Nephron progenitor cell (in vitro differentiated cells): ENCODE data around the gene GSC.
"Not testable (repeated sequence)": the region's sequence is repeated elsewhere in the genome, so short reads cannot be mapped to it uniquely, and the experiment has no call there.

ENCODE experiments used
- DNase-seq: peaks from one replicate; pipeline ENCODE4 v3.0.0; 2021
- H3K27ac Mint-ChIP-seq: 2 replicates; pipeline ENCODE4 v1.8.0; 2021; ENCODE audit warnings: mild to moderate bottlenecking, moderate library complexity, mixed read lengths
- H3K27me3 Mint-ChIP-seq: 2 replicates; pipeline ENCODE4 v1.8.0; 2021; ENCODE audit warnings: mild to moderate bottlenecking, low read depth, mixed read lengths; ENCODE audit not compliant: poor library complexity
- H3K36me3 Mint-ChIP-seq: 2 replicates; pipeline ENCODE4 v1.8.0; 2021; ENCODE audit warnings: low read depth, mixed read lengths
- H3K4me1 Mint-ChIP-seq: 2 replicates; pipeline ENCODE4 v1.8.0; 2021; ENCODE audit warnings: mixed read lengths
- H3K4me3 Mint-ChIP-seq: 2 replicates; pipeline ENCODE4 v1.8.0; 2021; ENCODE audit warnings: mild to moderate bottlenecking, moderate library complexity, mixed read lengths
- H3K9me3 Mint-ChIP-seq: 2 replicates; pipeline ENCODE4 v1.8.0; 2021; ENCODE audit warnings: mild to moderate bottlenecking, moderate library complexity, mixed read lengths
- CTCF ChIP-seq: fragments of 200-600 bp; sonication (generic); IDR thresholded peaks from 2 replicates; pipeline ENCODE4 v1.5.0; 2021; ENCODE audit warnings: antibody characterized with exemption

GSC gene

DNA sequence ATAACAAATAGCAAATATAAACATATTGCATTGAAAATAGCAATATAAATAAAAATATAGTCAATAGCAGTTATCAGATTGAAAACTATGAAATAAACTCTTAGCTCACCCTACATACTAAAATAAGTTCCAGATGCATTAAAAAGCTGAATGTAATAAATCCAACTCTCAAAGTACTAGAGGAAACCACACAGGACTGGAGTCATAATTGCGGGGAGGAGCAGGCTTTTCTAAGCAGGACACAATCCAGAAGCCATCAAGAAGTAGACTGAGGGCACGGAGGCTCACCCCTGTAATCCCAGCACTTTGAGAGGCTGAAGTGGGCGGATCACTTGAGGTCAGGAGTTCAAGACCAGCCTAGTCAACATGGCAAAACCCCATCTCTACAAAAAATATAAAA, 22.2 kb downstream of the GSC start:
- Mint-ChIP-seq H3K4me1 (peaks cover 28% of the 10 kb centered on the region), H3K36me3 (no peaks in the 10 kb centered on the region), H3K27ac (no peak overlapping the region), H3K9me3 (no peaks in the 10 kb centered on the region), H3K4me3 (no peak overlapping the region), H3K27me3 (peaks cover 24% of the 10 kb centered on the region)
- TF ChIP-seq CTCF = no peak
- DNase-seq = no peak

- Mint-ChIP-seq H3K27me3 (peaks cover 22% of the 10 kb centered on the region), H3K4me1 (peaks cover 22% of the 10 kb centered on the region)
- H3K27ac Mint-ChIP-seq, DNase-seq, H3K4me3 Mint-ChIP-seq, H3K9me3 Mint-ChIP-seq, H3K36me3 Mint-ChIP-seq: not testable (repeated sequence)
Observed at GRCh38 chr14:94747153-94747552, 22.8 kb downstream of the GSC start.

DNA sequence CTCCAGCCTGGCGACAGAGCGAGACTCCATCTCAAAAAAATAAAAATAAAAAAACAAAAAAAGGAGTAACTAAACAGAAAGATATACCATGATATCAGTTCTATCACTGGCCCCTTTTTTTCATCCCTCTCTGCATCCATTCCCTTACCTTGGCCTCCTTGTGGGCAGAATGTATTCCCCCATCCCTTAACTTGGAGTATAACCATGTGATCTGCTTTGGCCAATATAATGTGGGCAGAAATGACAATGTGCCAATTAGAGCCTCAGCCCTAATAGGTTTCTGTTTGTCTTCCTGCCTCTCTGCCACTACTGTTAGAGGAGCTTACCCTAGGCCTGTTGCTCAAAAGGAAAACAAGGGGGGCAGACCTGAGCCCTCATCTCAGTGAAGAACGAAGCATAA, 23.8 kb downstream of the GSC start:
- no peak overlapping the region for H3K4me3 Mint-ChIP-seq
- no peaks in the 10 kb centered on the region for H3K9me3 Mint-ChIP-seq
- peaks cover 15% of the 10 kb centered on the region for H3K4me1 Mint-ChIP-seq
- no peak overlapping the region for H3K27ac Mint-ChIP-seq
- no peak for DNase-seq
- no peak for TF ChIP-seq CTCF
- H3K36me3 Mint-ChIP-seq = no peaks in the 10 kb centered on the region
- peaks cover 22% of the 10 kb centered on the region for H3K27me3 Mint-ChIP-seq

GRCh38 chr14:94738751-94739150, 31.2 kb downstream of the GSC start:
- H3K36me3 Mint-ChIP-seq = no peaks in the 10 kb centered on the region
- TF ChIP-seq CTCF = no peak
- H3K9me3 Mint-ChIP-seq = no peaks in the 10 kb centered on the region
- DNase-seq = no peak
- no peaks in the 10 kb centered on the region for H3K4me1 Mint-ChIP-seq
- H3K4me3 Mint-ChIP-seq = no peak overlapping the region
- no peak overlapping the region for H3K27ac Mint-ChIP-seq
- peaks cover 6% of the 10 kb centered on the region for H3K27me3 Mint-ChIP-seq

- H3K27me3 Mint-ChIP-seq = peaks cover 6% of the 10 kb centered on the region
- no peak overlapping the region for H3K27ac Mint-ChIP-seq
- no peak overlapping the region for H3K4me3 Mint-ChIP-seq
Observed at GRCh38 chr14:94738097-94738496, 31.8 kb downstream of the GSC start.

GRCh38 chr14:94728950-94729349, 41.0 kb downstream of the GSC start:
- Mint-ChIP-seq H3K4me1 (no peaks in the 10 kb centered on the region), H3K27ac (no peak overlapping the region), H3K36me3 (no peaks in the 10 kb centered on the region), H3K9me3 (no peaks in the 10 kb centered on the region), H3K4me3 (no peak overlapping the region), H3K27me3 (peaks cover 20% of the 10 kb centered on the region)
- no peak for DNase-seq
- no peak for TF ChIP-seq CTCF

More at GRCh38 chr14:94738097-94738496, 31.8 kb downstream of the GSC start:
- Mint-ChIP-seq H3K4me1 (no peaks in the 10 kb centered on the region), H3K9me3 (no peaks in the 10 kb centered on the region), H3K36me3 (no peaks in the 10 kb centered on the region)
- DNase-seq = no peak
- TF ChIP-seq CTCF = no peak

- not testable (repeated sequence) for H3K36me3 Mint-ChIP-seq, H3K9me3 Mint-ChIP-seq, DNase-seq, H3K4me1 Mint-ChIP-seq, H3K4me3 Mint-ChIP-seq, H3K27ac Mint-ChIP-seq
- peaks cover 20% of the 10 kb centered on the region for H3K27me3 Mint-ChIP-seq
Observed at GRCh38 chr14:94728440-94728839, 41.5 kb downstream of the GSC start.

DNA sequence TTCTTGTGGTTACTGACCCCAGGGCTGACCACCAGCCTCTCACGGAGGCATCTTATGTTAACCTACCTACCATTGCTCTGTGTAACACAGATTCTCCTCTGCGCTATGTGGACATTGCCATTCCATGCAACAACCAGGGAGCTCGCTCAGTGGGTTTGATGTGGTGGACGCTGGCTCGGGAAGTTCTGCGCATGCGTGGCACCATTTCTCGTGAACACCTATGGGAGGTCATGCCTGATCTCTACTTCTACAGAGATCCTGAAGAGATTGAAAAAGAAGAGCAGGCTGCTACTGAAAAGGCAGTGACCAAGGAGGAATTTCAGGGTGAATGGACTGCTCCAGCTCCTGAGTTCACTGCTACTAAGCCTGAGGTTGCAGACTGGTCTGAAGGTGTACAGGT, 43.3 kb downstream of the GSC start:
- peaks cover 23% of the 10 kb centered on the region for H3K27me3 Mint-ChIP-seq
- H3K27ac Mint-ChIP-seq, DNase-seq, H3K9me3 Mint-ChIP-seq, H3K36me3 Mint-ChIP-seq, H3K4me1 Mint-ChIP-seq, H3K4me3 Mint-ChIP-seq: not testable (repeated sequence)
